DND-41 (cell line): ENCODE data around the gene STOML1.

Experiments
- EZH2 ChIP-seq: IDR thresholded peaks from 3 replicates; pipeline ENCODE4 v1.6.1; 2012; ENCODE audit warnings: borderline replicate concordance, low read depth, mild to moderate bottlenecking, moderate library complexity, low read length, inconsistent platforms; ENCODE audit not compliant: severe bottlenecking
- TF ChIP-seq, protein P1 (sequence below): IDR thresholded peaks from 2 replicates; pipeline ENCODE4 v1.5.1; 2012; ENCODE audit warnings: borderline replicate concordance, low read length, moderate library complexity, mild to moderate bottlenecking; ENCODE audit not compliant: poor library complexity, severe bottlenecking; ENCODE audit errors: extremely low read depth

DNA sequence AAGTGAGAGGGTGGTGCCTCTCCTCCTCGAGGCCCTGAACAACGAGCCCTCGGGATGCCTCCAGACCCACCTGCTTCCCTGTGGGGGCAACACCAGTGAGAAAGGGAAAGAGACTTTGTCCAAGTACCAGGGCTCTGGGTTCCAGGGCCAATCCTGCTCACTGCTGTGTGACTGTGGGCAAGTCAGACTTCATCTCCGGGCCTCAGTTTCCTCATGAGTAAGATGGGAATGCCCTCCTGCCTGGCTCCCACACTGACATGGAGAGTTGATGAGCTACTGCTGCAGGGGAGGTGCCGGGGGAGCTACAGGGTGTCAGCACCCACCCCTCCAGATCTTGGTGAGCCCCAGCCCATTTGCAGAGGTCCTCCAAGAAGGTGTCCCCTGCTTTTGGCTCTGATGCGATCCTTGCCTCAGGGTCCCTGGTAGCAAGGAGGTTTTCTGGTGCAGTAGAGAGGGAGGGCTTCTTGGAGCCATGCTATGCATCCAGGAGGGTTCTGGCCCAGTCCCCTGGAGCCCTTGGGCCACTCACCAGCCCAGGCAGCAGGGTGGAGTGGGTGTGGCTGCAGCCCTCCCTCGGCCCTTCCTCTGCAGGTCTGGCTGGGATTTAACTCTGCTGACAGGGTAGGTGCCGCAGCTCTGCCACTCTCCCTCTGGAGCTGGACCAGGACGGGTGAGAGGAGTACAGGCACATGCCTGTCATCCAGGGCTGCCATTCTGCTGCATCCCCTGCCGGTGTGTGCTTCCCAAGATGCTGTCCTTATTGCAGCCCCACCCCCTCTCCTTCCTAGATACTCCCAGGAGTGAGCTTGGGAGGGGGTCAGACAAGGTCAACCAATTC is 39.0 kb downstream of the STOML1 start:
- TF ChIP-seq, protein P1, sequence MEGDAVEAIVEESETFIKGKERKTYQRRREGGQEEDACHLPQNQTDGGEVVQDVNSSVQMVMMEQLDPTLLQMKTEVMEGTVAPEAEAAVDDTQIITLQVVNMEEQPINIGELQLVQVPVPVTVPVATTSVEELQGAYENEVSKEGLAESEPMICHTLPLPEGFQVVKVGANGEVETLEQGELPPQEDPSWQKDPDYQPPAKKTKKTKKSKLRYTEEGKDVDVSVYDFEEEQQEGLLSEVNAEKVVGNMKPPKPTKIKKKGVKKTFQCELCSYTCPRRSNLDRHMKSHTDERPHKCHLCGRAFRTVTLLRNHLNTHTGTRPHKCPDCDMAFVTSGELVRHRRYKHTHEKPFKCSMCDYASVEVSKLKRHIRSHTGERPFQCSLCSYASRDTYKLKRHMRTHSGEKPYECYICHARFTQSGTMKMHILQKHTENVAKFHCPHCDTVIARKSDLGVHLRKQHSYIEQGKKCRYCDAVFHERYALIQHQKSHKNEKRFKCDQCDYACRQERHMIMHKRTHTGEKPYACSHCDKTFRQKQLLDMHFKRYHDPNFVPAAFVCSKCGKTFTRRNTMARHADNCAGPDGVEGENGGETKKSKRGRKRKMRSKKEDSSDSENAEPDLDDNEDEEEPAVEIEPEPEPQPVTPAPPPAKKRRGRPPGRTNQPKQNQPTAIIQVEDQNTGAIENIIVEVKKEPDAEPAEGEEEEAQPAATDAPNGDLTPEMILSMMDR, result no peak
- no peak for TF ChIP-seq EZH2
